Measurements from ENCODE around the gene MOB2. TPM values are rescaled to one million over a fixed set of nuclear protein-coding genes. Genes with fewer than 3 reads are reported as not detected.

Gene MOB2
- total RNA-seq = 17.3 and 19.3 TPM in 2 replicates
- long read RNA-seq, partial matches to known transcripts = 1 of 1 reads
- long read RNA-seq, other reads (novel, unspliced or antisense) = 0 of 1 reads

DNA sequence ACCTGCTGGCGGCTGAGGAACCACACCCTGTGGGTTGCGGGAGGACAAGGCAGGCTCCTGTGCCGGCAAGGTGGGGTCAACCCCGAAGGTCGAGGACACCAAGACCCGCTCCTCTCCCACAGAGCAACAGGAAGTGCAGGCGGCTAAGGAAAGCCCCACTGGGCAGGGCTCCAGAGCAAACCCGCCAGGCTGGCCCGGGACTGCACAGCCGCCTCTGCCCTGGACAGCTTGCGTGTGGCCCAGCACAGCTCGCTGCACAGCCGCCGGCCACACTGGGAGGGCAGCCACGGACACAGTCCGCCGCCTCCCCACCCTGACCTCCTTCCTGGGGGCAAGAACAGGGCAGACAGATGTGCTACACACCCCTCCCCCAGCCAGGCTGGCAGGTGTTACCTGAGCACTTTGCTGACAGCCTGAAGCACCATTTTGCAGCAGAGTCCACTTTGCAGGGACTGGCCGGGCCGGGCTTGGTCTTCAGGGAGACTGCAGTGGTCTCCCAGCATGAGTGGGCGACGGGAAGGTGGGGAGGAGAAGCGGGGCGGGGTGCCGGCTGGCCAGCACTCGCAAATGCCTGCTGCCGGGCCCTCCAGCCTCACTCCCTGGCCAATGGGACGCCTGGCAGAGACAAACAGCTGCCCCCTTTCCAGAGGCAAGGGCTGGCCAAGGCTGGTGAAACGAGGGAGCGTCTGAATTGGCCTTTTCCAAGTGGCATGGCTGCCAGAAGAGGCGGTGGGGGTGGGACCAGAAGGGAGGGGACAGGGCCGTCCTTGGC is at the start of gene MOB2:
Gene MOB2, minus strand, starts transcription at position 726 of the 772 bp plus-strand sequence. Its CDS starts 223 bp downstream, at position 503.
- H3K4me3 Mint-ChIP-seq = no peak within 1 kb of the TSS
- no peak within 1 kb of the TSS for H3K27ac Mint-ChIP-seq (ENCODE audit: unreplicated experiment)
- no peaks in the 10 kb centered on the region for H3K36me3 Mint-ChIP-seq (ENCODE audit: low read depth)
- peaks cover 6% of the 10 kb centered on the region for H3K4me1 Mint-ChIP-seq
- no peaks in the 10 kb centered on the region for H3K9me3 Mint-ChIP-seq
- H3K27me3 Mint-ChIP-seq (ENCODE audit: low read depth) = no peaks in the 10 kb centered on the region
- no peak for TF ChIP-seq CTCF (conservative IDR thresholded peaks at IDR 0.05)
- no peak for DNase-seq (ENCODE audit: low read depth, low spot score)

DNA sequence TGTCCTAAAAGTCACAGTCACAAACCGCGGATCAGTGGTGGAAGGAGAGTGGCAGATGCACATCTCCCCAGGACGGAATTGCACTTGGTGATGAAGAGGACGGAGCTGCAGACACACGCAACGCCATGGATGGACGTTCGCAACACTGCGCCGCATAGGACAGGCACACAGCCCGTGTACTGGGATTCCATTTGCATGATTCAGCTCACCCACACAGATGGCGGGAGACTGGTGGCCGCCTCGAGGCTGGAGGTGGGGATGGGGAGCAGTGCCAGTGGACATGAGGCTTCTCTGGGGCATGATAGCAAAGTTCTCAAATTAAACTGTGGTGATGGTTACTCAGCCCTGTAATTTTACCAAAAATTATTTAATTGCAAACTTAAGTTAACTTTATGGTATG is 48.1 kb upstream of the MOB2 start:
- H3K27me3 Mint-ChIP-seq (ENCODE audit: low read depth) = peaks cover 20% of the 10 kb centered on the region
- no peak for TF ChIP-seq CTCF (conservative IDR thresholded peaks at IDR 0.05)
- H3K27ac Mint-ChIP-seq (ENCODE audit: unreplicated experiment) = no peak overlapping the region
- H3K4me3 Mint-ChIP-seq = peak overlapping the region; percentile 16
- no peaks in the 10 kb centered on the region for H3K4me1 Mint-ChIP-seq
- no peaks in the 10 kb centered on the region for H3K9me3 Mint-ChIP-seq
- DNase-seq (ENCODE audit: low read depth, low spot score) = no peak
- no peaks in the 10 kb centered on the region for H3K36me3 Mint-ChIP-seq (ENCODE audit: low read depth)

- Mint-ChIP-seq H3K27ac (ENCODE audit: unreplicated experiment) (no peak overlapping the region), H3K27me3 (ENCODE audit: low read depth) (peaks cover 15% of the 10 kb centered on the region), H3K9me3 (no peaks in the 10 kb centered on the region), H3K4me1 (no peaks in the 10 kb centered on the region), H3K4me3 (no peak overlapping the region), H3K36me3 (ENCODE audit: low read depth) (no peaks in the 10 kb centered on the region)
- DNase-seq (ENCODE audit: low read depth, low spot score) = no peak
- no peak for TF ChIP-seq CTCF (conservative IDR thresholded peaks at IDR 0.05)
Observed at GRCh38 chr11:1534171-1534570, 47.6 kb upstream of the MOB2 start.

DNA sequence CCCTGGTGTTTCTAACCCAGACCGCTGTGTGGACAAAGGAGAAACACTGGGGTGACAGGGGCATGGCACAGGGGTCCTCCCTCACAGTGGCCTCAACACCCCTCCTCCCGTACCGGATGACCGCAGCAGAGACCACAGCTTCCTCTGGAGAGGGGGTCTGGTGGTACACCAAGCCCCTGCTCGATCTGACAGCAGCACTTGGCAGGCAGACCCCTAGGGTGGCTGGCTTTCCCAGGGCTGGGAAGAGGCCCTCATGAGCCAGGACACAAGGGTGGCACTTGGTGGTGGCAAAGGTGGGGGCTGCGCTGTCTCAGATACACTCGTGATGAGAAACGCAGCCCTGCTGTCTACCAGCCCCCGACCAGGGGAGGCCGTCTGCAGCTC is 46.8 kb upstream of the MOB2 start:
- Mint-ChIP-seq H3K27ac (ENCODE audit: unreplicated experiment) (no peak overlapping the region), H3K27me3 (ENCODE audit: low read depth) (peaks cover 8% of the 10 kb centered on the region), H3K4me1 (no peaks in the 10 kb centered on the region), H3K36me3 (ENCODE audit: low read depth) (no peaks in the 10 kb centered on the region), H3K9me3 (no peaks in the 10 kb centered on the region), H3K4me3 (no peak overlapping the region)
- no peak for TF ChIP-seq CTCF (conservative IDR thresholded peaks at IDR 0.05)
- no peak for DNase-seq (ENCODE audit: low read depth, low spot score)

DNA sequence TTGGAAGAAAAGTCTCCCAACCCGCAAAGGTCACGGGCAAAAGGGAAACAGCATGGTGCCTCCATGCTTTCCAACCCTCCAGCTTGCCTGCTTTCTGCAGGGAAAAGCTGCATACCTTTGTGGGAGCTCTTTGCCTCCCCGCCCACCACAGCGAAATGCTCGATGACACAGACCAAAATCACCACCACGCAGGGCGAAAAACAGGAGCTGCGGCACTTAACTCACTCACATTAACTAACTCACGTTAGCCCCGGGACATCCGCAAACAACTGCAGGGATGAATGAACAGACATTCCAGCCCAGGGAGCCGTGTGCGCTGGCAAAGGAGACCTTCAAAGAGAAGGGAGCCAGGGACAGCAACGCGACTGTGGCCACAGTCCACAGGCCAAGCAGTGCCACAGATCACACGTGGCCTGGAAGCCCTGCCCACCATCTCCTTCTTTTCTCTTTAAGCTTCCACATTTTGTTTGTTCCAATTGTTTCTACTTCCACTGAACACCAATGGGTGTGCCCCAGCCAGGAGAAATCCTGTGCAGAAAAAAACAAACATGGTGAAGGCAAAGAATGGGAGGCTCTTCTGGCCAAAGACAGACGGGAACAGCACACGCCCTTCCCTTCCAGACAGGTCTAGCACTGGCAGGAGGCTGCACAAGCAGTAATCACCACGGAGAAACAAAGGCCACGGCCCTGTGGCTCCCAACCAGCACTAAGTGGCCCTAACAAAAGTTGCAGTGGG is 46.2 kb upstream of the MOB2 start:
- Mint-ChIP-seq H3K27me3 (ENCODE audit: low read depth) (peaks cover 2% of the 10 kb centered on the region), H3K36me3 (ENCODE audit: low read depth) (no peaks in the 10 kb centered on the region), H3K4me1 (no peaks in the 10 kb centered on the region), H3K4me3 (no peak overlapping the region), H3K9me3 (no peaks in the 10 kb centered on the region), H3K27ac (ENCODE audit: unreplicated experiment) (no peak overlapping the region)
- no peak for TF ChIP-seq CTCF (conservative IDR thresholded peaks at IDR 0.05)
- no peak for DNase-seq (ENCODE audit: low read depth, low spot score)

All from neural crest cell (in vitro differentiated cells).